Measurements from ENCODE around the gene HDDC2. TPM values are rescaled to one million over a fixed set of nuclear protein-coding genes. Genes with fewer than 3 reads are reported as not detected.
"Not testable (repeated sequence)": the region's sequence is repeated elsewhere in the genome, so short reads cannot be mapped to it uniquely, and the experiment has no call there.

The HDDC2 gene
- total RNA-seq, 2 experiments from 2014 or later, result 113 to 114 TPM

DNA sequence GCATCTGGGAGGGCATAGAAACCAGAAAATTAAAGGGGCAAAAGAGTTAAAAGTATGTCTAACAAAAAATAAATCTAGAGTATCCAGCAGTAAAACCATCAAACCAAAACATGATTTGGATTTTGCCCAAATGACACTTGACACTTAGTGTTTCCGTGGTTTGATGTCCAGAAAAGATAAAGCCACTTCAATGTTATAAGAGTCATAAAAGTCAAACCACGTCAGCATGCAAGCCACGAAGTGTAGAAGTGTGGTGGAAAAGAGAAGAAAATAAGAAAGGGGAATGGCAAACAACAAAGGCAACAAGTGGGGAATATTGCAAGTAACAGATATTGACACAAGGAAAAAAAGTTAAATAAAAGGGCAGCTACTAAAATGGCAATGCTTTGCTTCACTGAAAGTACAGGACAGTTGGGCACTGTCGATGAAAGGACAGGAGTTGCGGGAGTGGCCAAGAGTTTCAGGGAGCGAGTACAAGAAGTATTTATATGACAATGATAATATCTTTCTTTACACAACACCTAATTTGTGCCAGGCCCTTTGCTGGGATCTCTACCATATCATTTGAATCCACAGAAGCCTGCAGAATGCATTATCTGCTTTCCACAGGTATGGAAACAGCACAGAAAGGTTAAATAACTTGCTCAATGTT, 6.3 kb upstream of the HDDC2 start:
- POLR2A ChIA-PET, result no interaction called here
- CTCF ChIA-PET, result no interaction called here

DNA sequence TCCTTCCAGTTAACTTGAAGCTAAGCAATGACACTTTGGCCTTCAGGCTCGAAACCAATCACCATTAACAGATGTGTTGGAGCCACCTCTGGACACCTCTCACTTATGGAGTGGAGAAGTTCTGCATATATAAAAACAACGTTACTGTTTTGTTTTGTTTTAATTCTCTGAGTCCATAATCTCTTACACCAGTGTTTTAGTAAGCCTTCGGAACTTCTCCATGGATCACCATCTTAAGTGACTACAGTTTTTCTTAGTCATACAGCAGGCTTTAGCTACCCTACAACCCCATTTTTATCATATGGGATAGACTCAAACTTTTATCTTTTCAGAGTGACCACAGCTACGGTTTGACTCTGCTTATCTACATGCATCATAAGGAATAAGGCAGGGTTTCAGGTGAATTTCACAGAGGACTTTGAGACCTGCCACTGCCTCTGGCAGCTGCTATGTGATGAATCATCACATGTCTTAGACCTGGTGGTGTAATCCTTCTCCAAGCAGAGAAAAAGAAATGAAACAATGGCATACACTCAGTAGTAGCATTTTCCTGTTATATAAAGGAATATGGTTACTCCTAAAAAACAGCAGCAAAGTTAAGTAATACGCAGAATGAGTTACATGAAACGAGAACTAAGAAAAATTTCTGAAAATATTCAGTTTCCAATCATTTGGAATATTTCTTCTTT, 5.5 kb upstream of the HDDC2 start:
- CTCF ChIA-PET, result interaction anchor here (0.6 kb wide), 1 partner anchor 465 kb away, joined by 5 read pairs; no protein-coding TSS in a partner anchor
- POLR2A ChIA-PET, result no interaction called here

DNA sequence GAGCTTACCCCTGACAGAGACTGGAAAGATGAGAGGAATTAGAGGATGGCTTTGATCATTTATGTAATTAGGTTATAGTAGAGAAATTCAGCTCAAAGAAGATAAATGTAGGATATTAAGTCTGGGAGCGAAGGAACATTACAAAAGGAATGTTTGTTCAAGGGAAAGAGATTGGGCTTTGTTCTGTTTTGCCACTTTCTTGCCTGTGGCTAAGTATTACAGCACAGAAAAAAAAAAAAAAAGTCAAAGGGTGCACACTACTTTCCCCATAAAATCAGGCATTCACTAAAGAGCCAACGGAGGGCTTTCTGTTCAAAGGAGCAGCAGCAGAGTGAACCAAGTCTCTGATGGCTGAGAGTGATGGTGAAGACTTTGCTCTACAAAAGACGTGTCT, 5.0 kb upstream of the HDDC2 start:
- ChIA-PET POLR2A (interaction anchor here (0.7 kb wide), 1 partner anchor 467 kb away, joined by 4 read pairs; no protein-coding TSS in a partner anchor), CTCF (interaction anchor here (0.6 kb wide), 1 partner anchor 465 kb away, joined by 5 read pairs; no protein-coding TSS in a partner anchor)

DNA sequence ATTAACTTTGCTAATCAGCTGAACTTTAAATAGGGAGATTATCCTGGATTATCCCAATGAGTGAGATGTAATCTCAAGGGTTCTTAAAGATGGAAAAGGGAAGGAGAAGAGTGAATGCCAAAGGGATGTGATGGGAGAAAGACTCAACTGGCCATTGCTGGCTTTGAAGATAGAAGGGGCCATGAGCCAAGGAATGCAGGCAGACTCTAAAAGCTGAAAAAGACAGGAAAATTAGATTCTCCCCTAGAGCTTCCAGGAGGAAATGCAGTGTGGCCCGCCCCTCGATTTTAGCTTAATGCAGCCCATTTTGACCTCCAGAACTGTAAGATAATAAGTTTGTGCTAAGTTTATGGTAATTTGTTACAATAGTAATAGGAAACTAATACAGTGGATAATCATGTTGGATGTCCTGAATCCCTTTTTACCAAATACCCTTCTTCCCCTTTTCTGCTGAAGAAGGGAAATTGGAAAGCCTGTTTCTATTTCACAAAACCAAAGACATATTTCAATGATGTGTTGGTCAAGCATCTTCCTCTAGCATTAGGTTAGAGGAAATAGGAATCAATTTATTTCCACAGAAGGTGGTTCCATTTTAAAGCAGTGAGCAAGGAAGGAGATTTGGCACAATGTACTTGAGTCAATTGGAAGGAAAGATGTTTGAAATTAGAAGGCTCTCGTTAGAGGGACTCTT, 3.3 kb upstream of the HDDC2 start:
- POLR2A ChIA-PET, result no interaction called here

DNA sequence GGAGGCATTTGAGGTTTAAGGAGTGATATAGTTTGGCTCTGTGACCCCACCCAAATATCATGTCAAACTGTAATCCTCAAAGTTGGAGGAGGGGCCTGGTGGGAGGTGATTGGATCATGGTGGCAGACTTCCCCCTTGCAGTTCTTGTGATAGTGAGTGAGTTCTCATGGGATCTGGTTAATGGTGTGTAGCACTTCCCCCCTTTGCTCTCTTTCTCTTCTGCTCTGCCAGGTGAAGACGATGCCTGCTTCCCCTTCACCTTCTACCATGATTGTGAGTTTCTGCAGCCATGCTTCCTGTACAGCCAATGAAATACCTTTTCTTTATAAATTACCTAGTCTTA, 1.7 kb upstream of the HDDC2 start:
- ChIA-PET POLR2A (no interaction called here), CTCF (no interaction called here)

More for the DNA sequence above, 3.3 kb upstream of the HDDC2 start:
- CTCF ChIA-PET, result no interaction called here

DNA sequence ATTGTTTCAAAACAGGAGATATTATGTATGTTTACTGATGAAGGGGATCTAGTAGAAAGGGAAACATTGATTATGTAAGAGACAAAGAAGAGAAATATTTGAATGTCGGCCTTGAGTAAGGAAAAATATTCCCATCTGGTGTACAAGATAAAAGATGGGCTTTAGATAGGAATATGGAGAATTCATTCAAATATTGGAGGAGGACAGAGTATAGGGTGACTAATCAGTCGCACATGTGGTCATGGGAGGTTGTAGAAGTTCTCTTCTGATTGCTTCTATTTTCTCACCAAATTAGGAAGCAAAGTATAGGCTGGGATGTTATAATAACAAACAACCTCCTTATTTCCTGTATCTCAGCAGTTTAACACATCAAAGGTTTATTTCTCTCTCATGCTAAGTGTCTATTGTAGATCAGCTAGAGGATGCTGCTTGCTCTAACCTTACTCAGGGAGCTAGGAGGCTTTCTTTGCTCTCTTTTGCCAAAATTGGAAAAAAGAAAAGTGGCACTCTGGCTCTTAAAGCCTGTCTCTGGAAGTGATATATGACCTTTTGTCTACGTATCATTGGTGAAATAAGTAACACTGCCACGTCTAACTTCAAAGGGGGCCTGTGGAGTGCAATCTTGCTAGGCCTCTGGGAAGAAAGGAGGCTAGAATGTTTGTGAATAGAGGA, 1.2 kb upstream of the HDDC2 start:
- ChIA-PET CTCF (no interaction called here), POLR2A (interaction anchor here (3.5 kb wide), 1 partner anchor 487 kb away, joined by 12 read pairs; the partner anchor contains the start of gene NCOA7)

DNA sequence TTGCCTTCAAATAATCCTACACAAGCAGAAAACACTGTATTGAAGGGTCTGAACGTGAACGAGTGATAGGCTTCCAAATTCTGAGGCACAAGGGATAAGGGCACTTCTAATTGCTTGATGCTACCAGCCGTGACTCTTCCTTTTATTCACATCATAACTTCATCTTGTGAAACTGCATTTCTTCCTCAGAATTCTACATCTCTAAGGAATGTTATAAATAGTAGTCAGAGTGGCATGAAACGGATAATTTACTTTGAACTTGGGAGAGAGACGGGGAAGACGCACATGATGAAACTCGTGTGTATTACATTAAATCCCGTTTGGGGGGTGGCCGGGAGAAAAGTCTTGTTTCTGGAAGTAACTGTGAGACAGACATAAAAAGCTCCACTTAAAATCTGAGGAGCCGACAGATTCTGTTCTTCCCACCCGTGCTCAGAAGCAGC, 754 bp downstream of the HDDC2 start:
- ChIA-PET CTCF (interaction anchor here (0.8 kb wide), 1 partner anchor 481 kb away, joined by 3 read pairs; no protein-coding TSS in a partner anchor), POLR2A (interaction anchor here (0.9 to 3.5 kb wide), 3 partner anchors 19 to 489 kb away, joined by 3 to 12 read pairs (median 3); partner anchors contain the start of gene NCOA7)

DNA sequence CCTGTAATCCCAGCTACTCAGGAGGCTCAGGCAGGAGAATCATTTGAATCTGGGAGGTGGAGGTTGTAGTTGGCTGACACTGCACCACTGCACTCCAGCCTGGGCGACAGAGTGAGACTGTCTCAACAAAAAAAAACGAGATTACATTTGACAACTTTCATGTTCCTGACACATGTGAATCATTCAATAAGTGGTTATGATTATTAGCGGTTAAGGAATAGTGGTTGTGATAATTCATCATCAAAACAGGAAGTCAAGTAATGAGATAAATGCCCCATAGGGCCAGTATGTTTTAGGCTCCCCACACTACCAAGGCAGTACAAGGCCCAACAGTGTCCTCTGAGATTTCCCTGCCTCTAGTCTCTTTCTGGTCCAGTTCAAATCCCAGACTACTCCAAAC, 2.5 kb downstream of the HDDC2 start:
- CTCF ChIA-PET, result interaction anchor here (0.8 kb wide), 1 partner anchor 8 kb away, joined by 3 read pairs; no protein-coding TSS in a partner anchor
- POLR2A ChIA-PET, result interaction anchor here (3.5 kb wide), 1 partner anchor 491 kb away, joined by 12 read pairs; the partner anchor contains the start of gene NCOA7

DNA sequence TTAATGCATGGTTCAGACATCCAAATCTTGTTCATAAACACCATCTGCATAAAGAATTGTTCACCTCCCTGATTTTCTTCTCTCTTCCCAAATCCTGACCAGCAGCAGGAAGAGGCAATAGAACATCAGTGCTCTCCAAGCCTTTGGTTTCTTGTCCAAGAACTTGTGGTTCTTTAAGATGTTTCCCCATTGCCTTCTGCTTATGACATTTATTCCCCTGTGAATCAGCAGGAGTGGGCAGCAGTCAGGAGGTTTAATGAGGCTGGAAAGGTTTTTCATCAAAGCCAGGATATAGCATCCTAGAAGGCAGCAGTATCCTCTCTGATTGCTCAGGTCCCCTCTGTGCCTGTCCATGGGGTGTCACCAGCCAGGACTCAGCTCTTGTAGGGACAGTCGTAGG, 5.3 kb downstream of the HDDC2 start:
- ChIA-PET POLR2A (no interaction called here), CTCF (no interaction called here)

DNA sequence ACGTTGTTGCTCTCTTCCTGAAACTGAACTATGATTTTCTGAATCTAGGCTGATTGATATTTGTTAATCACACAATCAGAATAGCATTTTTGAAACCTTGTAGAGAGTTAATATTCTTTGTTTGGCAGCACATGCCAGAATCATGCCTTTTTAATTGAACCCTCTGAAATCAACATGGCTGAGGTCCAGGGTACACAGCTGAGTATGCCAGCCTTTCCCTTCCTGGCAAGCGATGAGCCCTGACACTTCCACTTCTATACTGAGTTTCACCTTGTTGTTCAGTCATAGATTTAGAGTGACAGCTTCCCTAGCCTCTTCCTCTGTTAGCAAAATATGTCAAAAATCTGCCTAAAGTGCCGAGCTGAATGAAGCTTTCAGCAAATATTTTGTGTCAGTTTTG, 6.8 kb downstream of the HDDC2 start:
- ChIA-PET POLR2A (no interaction called here), CTCF (no interaction called here)

DNA sequence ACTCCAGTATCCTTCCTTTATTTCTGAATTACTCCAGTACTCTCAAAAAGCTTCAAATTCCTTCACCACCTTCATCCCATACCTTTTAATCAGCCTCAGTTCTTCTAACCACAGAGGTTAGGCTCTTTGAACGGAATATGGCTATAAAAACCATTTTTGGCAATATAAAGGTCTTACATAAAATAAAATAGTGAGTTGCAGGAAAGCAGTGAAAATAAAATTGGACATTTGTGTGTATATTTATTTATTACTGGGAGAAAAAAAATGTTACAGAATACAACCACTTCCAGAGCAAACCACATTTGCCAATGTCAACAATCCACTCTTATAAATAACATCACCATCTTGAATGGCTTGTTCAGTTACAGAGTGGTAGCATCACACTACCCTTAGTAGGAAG, 7.7 kb downstream of the HDDC2 start:
- ChIA-PET CTCF (no interaction called here), POLR2A (no interaction called here)

DNA sequence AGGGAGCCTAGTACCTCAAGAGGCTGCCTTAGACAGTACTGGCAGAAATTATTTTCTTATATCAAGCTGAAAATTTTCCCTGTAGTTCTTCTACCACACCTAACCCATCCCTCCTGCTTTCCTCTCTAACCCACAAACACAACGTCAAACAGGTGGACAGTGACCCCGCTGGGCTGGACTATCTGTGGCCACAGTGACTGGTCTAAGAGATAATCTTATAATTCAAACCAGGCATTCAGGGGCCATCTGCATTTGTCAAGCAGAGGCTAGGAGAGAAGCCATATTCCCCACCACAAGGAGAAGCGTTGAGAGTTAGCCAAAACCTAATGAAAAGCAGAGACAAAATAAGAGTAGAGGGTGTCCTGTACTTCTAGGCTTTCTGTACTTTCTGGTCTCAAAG, 8.2 kb downstream of the HDDC2 start:
- CTCF ChIA-PET, result no interaction called here
- POLR2A ChIA-PET, result no interaction called here

DNA sequence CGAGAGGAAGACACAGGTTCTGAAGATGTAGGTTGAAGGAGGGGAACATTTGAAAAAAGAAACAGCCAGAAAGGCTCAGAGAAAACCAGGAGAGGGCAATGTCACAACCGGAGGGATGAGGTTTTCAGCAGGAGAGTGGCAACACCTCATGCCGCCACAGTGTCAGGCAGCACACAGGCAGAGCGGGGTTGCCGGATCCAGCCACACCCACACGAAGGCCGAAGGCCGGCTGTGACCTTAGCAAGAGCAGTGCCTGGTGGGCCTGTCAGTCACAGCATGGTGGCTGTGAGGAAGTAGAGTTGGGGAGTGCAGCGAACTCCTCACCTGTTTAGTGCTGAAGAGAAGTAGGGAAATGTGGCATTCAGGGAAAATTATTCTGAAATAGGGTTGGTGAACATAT, 14.0 kb downstream of the HDDC2 start:
- ChIA-PET POLR2A (no interaction called here), CTCF (no interaction called here)

DNA sequence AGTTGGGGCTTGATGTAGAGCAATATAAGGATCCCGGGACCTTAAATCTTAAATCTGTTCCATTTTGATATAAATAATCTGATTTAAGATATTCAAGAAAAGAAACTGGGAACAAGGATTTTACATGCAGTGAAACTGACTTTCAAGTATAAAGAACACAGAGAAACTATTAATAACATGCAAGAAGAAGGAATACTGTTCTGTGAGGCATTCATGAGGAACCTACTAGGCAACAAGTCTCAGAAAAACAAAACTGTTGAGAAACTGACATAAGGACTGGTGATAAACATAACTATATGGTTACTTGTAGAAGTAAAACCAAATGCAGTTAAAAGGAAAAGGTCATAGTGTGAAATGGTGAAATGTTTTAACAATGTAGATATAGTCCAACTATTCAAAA, 15.8 kb downstream of the HDDC2 start:
- POLR2A ChIA-PET, result no interaction called here

DNA sequence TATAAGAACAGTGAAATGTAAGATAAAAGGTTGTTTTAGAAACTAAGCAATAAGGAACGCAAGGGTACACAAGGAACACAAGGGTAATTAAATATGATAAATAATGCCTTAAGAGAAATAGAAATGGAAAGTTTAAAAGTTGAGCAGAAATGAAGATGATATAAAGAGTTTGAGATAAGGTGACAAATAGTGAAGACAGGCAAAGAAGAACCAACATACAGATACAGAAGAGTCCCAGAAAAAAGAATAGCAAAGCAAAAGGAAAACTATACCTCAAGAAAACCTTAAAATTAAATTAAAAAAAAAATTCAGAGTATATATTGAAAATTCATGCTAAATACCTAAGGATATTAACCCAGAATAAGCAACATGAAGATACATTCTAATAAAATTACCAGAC, 16.4 kb downstream of the HDDC2 start:
- ChIA-PET CTCF (no interaction called here), POLR2A (no interaction called here)

More for the DNA sequence above, 15.8 kb downstream of the HDDC2 start:
- CTCF ChIA-PET, result no interaction called here

DNA sequence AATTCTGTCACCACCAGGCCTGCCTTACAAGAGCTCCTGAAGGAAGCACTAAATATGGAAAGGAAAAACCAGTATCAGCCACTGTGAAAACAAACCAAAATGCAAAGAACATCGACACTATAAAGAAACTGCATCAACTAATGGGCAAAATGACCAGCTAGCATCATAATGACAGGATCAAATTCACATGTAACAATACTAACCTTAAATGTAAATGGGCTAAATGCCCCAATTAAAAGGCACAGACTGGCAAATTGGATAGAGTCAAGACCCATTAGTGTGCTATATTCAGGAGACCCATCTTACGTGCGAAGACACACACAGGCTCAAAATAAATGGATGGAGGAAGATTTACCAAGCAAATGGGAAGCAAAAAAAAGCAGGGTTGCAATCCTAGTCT, 19.3 kb downstream of the HDDC2 start:
- POLR2A ChIA-PET, result interaction anchor here (0.7 kb wide), 1 partner anchor 650 kb away, joined by 3 read pairs; no protein-coding TSS in a partner anchor
- CTCF ChIA-PET, result not testable (repeated sequence)

DNA sequence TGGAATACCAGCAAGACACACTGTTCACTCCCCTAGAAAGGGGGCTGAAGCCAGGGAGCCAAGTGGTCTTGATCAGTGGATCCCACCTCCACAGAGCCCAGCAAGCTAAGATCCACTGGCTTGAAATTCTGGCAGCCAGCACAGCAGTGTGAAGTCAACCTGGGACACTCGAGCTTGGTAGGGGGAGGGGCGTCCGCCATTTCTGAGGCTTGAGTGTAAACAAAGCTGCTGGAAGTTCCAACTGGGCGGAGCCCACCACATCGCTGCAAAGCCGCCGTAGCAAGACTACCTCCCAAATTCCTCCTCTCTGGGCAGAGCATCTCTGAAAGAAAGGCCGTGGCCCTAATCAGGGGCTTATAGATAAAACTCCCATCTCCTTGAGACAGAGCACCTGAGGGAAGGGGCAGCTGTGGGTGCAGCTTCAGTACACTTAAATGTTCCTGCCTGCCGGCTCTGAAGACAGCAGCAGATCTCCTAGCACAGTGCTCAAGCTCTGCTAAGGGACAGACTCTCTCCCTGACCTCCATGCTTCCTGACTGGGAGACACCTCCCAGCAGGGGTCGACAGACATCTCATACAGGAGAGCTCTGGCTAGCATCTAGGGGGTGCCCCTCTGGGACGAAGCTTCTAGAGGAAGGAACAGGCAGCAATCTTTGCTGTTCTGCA, 21.3 kb downstream of the HDDC2 start:
- CTCF ChIA-PET, POLR2A ChIA-PET: not testable (repeated sequence)

DNA sequence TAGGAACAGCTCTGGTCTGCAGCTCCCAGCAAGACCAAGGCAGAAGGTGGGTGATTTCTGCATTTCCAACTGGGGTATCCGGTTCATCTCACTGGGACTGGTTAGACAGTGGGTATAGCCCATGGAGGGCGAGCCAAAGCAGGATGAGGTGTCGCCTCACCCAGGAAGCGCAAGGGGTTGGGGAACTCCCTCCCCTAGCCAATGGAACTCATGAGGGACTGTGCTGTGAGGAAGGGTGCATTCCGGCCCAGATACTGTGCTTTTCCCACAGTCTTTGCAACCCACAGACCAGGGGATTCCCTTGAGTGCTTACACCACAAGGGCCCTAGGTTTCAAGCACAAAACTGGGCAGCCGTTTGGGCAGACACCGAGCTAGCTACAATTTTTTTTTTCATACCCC, 21.8 kb downstream of the HDDC2 start:
- ChIA-PET CTCF (no interaction called here), POLR2A (no interaction called here)

DNA sequence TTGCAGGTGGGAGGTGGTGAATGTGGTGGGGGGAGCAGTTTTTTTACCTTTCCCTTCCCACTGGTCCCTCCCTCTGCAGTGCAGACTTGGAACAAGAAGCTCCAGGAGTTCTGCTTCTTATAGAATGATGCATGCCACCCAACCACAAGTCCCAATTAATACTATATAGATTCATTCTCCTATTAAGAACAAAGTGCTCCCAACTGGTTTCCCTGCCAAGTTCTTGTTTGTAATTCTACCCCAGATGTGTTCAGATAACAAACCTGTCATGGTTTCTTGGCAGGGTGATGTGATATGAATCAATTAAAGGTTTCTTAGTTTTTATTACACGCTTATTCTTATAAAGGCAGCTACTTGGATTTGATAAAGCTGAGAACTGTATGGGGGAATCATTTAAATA, 23.9 kb downstream of the HDDC2 start:
- POLR2A ChIA-PET, result no interaction called here

DNA sequence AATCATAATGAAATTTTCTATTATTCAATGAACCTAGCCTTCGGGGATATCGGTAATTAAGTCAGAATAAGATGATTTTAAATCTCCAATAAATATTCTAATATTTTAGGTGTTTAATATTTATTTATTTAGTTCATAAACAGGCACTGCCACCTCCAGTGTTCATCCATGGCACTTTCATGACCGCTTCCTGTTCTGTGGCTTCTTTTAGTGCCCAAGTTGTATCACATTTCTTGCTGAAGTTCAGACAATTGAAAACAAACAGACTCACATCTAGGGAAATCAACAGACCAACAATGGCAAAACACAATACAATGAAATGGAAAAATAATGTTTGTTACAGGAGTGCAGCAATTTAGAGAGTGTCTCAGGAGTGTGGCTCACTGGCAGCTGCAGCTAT, 26.0 kb downstream of the HDDC2 start:
- POLR2A ChIA-PET, result no interaction called here
- CTCF ChIA-PET, result no interaction called here

More for the DNA sequence above, 23.9 kb downstream of the HDDC2 start:
- CTCF ChIA-PET, result no interaction called here

Measured in activated CD8-positive, alpha-beta memory T cell treated with anti-CD3 and anti-CD28 coated beads for 36 hours (primary cell).